Measurements from ENCODE around the gene MAPT.

GRCh38 chr17:45867171-45867570 is 27.2 kb upstream of the MAPT start:
- no peak for TF ChIP-seq CTCF (IDR thresholded peaks at IDR 0.05; ENCODE audit: insufficient read depth, low read depth, low read length)
- no peak for TF ChIP-seq EZH2 (IDR thresholded peaks at IDR 0.05; ENCODE audit: insufficient read depth, low read length)

Measured in astrocyte (in vitro differentiated cells and primary cell).